ENCODE data around the gene GAS1. TPM values are rescaled to one million over a fixed set of nuclear protein-coding genes. Genes with fewer than 3 reads are reported as not detected.

GAS1 gene
- total RNA-seq, 1 donor from 2014 or later: 11.6 TPM

DNA sequence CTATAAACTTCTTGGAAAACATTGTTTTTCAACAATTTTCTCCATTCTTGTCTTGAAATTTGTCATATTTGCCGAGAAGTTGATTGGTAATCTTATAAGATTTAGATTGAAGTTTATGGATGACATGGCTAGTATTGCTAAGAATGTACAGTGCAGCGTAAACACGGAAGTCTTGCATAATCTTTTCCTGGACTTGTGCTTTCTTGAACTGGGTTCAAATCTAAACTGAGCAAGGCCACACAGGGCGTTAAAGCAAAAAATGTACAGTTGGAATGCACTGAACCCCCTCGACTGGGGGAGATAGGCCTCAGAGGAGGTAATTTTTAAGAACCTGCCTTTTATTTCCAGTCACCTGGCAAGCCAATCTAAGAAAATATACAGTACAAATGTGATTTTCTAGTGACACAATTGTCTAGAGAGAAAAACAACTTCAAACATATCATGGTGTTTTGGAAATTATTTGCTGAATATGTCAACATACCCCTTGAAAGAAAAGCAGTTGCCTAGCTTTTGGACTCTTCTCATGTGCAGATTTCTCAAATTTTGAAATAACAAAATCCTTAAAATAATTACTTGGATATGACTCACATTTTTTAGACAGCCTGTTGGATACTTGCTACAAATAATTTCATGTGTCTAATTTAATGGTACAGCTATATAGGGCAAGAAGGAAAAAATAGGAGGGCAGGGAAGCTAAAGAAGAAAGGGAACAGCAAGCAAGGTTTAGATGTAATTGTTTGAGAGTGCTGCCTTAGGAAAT lies 18.5 kb upstream of the GAS1 start:
- no peak for DNase-seq (ENCODE audit: low spot score)

DNA sequence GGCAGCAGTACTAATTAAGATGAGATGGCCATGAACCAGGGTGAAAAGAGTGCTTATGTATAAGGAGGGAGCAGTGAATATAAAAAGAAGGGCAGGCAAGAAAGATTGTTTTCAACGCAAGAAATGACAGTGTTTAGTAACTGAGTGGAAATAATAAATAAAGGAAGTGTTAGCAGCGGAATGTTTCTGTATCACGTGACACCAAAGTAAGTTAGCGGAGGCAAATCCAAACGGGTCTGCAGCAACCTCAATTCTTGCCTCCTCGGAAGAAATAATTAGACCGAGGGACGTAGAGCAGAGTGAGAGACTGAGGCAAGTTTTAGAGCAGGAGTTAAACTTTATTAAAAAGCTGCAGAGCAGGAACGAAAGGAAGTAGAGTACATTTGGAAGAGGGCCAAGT lies 15.4 kb upstream of the GAS1 start:
- DNase-seq (ENCODE audit: low spot score): no peak

DNA sequence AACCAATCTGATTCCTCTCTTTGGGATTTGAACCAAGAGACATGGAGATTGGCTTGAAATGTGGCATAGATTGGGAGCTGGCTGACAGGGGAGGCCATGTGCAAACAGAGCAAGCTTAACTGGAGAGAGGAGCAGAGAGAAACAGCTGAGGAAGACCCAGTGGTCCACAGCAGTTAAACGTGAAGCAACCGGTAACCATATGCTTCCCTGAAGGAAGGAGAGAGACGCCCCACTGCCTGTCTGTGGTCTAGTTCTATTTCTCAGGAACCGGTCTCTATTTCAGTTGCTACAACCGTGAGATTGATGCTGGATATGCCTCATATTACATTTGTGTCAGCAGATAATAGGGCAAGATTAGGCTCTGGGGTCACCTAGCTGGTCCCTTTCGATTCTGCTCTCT lies 13.6 kb upstream of the GAS1 start:
- no peak for DNase-seq (ENCODE audit: low spot score)

DNA sequence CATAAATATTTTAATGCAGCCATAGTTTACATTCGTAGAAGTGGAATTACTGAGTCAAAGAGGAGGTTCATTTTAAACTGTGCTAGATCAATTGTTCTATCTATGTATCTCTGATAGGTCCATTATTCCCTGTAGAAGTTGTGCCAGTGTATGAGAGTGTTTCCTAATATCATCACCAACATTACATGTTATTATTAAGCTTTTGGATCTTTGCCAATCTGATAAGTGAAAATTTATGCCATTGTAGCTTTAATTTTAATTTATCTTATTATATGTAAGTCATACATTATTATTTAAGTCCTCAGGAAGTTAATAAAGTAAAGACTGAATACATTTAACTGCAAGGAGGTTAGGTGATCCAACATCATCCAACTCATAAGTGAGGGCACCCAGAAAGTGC lies 10.9 kb upstream of the GAS1 start:
- no peak for DNase-seq (ENCODE audit: low spot score)

DNA sequence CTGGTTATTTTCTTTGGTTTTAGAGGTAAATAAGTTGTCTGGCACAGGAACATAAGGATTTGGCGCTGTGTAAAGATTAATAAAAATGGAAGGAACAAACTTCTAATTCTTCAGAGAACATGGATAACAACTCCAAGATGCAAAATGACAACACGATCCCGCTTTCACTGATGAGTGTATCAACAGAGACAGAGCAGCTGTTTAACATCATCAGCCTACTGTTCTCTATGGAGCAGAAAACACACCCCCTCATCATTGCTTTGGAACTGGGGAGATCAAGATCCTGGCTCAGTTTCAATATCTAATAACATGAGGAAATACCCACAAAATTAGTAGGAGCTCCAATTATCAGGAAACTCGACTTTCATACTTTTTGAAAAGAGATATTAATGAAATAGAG lies 8.3 kb upstream of the GAS1 start:
- no peak for DNase-seq (ENCODE audit: low spot score)

DNA sequence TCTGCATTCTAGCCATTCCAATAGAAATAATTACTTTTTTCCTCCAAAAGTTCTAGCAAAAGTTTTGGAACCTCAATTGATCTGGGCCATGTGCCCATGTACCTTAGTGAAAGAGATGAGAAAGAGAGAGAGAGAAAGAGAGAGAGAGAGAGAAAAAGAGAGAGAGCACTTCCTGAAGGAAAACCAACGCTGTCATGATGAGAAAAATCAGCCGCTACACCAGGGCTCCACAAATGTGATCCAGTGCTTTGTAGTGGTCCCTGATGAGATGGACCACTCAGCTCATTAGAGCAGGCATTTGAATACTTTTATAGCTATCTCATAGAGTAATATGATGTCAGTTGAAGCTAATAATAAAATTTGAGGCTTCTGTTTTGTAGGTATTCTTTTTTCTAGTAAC lies 7.7 kb upstream of the GAS1 start:
- DNase-seq (ENCODE audit: low spot score): no peak

DNA sequence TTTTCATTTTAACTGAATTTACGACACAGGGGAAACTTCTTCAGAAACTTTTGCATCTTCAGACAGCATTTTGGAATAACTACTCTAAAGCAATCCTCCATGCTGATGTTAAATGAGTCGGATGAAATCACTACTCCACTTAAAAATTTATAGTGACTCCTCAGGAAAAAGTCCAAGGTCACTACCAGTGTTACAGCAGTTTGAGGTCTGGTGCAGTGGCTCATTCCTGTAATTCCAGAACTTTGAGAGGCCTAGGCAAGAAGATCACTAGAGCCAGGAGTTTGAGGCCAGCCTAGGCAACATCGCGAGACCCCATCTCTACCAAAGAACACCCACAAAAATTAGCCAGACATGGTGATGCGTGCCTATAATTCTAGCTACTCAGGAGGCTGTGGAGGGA lies 5.9 kb upstream of the GAS1 start:
- no peak for DNase-seq (ENCODE audit: low spot score)

DNA sequence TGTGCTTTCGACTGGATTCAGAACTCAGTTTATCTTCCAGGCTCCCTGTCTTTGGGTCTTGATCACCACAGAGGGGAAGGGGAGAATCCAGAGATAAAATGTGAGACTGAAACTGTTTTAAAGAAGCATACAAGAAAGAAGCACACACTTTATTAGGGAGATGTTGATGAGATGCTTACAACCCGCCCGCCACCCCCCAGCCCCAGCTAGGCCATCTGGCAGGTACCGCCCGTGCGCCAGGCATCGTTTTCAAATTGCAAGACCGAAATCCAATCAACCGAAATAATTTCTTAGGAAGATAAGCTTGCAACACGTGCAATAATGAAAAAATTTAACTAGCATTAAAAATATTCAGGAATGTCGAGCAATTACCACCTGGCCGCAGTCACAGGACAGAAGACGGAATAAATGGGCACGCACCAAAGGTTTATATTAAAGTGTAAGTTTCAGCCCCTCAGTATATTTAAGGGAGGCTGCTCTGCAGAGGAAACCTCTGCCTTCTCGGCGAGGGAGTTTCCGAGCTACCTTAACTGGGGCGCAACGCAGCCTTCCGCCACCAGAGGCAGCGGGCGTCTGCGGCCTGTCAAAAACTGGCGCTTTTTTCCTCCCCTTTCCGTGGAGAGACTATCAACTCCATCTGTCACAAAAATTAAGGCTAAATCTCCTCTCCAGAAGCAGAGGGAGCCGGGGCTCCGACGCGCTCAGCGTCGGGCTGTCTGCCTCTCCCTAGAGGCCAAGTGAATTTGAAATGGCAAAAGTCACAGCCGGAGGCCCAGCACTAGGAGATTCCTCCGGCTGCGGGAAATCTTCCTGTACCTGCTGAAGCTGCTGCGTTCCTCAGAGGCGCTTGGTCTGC lies 996 bp upstream of the GAS1 start:
- DNase-seq (ENCODE audit: low spot score): peak; percentile 85

DNA sequence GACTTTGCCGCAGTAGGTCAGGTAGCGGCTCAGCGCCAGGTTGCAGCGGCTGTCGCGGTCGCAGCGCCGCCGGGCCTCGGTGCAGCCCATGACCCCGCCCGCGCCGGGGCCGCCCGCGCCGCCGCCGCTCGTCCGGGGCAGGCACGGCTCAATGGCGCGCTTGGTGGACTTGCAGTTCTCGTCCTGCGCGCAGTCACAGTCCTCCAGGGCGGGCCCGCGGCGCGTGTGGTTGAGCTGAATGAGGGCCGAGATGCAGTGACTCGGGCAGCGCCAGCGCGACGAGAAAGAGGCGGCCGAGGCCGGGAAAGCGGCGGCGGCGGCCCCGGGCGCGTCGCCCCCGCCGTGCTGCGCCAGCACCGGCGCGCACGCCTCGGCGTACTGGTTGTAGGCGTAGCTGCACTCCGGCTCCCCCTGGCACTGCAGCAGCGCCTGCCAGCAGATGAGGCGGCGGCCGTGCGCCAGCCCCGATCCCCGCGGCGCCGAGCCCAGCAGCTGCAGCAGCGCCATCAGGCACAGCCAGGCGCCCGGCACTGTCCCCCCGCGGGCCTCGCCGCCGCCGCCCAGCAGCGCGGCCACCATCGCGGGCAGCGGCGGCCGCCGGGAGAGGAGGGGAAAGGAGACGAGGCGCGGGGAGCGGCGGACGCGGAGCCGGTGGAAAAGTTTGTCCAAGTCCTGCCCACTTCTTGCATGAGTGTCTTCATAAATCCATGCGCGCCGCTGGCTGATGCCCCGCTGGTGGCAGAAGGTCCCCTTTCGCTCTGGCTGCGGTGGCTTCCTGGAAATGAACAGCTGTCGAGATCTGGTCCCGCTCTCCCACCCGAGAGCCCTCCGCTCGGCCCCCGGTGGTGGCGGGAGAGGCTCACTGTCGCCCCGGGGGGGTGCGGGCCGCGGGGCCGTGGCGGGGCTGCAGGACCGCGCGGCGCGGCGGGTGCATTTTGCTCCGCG lies 833 bp downstream of the GAS1 start:
- DNase-seq (ENCODE audit: low spot score): peak; percentile 70

DNA sequence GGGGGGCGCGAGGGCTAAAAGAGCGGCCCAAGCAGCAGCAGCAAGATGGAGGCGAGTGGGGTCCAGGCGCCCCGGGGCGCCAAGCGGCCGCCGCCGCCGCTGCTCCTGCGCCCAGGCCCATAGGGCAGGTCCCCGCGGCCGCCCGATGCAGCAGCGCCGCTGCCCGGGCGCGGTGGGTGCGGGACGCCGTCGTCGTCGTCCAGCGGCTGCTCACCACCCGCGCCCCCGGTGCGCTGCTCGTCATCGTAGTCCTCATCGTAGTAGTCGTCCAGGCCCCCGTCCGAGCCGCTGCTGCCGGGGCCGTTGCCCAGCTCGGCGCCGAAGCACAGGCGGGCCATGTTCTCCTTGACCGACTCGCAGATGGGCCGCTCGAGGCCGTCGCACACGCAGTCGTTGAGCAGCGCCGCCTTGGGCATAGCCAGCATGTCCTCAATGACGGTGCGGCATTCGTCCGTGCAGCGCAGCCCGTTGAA lies 1.5 kb downstream of the GAS1 start:
- peak; percentile 55 for DNase-seq (ENCODE audit: low spot score)

DNA sequence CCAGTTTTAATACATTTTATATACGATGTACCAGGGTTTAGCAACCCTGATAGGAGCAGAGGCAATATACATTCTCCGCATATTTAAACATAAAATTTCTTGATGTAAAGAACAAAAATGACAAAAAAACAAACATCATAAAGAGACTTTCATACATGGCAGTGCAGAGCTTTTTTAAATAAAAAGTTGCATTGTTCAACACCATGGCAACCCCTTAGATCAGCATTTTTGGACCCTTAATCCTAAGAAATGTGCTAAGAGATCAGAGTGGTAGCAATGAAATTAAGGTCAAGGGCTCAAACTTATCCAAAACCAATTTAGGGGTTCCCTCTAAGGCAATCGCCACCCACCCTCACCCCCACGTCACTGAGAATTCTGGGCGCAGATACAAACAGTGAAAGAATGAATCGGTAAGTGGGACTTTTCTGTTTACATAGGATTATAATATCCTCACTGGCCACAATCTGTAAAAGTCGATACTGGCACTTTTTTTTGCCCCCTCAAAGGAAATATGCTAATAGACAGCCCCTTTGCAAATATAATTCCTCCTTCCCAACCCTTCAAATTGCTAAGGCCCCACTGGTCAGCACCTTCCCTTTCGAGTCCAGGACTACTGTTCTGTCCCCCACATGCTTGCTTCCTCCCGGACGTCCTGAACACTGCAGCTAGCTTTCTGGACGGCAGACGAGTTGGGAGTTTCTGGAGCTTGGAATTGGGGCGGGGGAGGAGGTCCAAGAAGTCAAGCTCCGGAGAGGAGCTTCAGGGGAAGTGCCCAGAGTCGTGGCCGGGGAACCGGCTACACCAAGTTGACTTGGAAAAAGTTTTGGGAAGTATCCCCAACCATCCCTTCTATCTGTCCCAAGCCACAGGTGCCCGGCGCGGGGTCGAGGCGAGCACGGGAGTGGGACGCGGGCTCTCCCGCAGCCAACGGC lies 2.2 kb downstream of the GAS1 start:
- no peak for DNase-seq (ENCODE audit: low spot score)

DNA sequence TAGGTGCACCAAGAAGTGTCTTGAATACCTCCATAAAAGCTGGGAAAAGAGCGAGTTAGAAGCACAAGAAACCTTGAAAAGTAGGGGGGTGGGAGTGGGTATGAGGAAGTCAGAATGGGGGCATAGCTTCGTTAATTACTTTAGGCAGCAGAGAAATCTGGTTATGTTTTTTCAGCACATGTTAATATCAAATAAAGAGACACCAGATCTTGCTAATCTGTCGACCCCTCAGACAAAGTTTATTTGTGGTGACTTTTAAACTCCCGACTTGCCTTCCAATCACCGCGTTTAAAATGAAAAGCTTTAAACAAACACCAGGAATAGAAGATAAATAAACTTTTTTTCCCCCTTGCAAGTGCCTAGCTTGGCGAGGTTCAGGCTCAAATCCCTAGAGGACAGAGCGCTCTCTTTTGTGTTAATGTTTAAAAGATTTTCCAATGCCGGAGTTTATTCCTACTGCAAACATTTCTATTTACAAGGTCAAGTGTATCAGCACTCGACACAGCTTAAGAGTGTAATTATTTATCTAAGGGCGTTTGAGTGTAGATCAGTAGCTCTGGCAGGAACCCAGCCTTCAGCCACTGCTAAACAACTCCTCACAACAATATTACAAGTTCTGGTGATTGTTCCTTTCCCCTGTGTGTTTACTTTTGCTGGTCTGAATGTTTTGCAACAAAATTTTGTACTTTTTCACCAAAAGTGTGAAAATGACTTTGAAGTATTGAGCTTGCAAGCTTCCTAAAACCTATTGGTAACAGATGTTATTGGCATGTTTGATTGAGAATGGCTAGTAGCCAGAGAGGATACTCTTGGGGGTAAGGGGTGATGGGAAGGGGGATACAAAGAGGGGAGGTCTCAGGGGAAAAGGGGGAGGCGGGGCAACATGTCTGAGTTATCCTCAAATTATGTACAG lies 3.8 kb downstream of the GAS1 start:
- DNase-seq (ENCODE audit: low spot score): no peak

DNA sequence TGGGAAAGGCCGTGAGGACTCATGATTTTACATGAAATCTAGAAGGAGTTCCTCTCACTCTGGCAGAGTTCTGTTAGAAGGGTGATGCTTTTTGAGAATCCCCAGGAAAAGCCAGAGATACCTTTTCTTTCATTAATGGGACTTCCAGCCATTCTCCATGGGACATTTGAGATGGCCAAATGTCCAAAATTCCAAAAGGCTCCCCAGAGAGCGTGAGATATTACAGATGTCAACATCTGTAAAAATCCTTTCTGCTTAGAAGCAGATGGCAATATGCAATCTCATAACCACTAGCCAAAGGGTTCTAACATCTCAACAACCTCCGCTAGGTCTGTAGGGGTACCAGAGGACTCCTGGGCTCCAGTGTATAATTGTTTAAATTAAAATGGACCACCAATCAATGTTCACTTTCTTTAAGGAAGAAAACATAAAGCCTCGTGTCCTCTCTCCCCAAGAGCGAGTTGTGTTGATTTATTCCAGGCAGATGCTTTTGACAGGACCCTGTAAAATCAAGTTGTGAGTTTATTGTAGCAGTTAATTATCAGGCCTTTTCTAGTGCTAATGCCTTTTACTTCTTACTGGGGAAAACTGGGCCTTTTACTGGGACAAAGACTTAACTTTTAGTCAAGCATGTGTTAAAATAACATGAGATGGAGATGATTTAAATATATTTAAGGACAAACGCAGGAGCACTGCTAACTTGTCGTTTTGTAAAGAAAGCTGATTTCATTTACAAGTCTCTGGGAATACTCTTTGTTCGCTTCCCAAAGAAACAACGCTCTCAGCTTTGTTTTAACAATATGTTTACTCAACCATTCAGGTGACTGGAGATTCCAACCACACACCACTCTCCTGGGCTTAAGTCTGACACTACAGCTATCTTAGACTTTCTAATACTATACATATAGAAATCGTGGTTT lies 4.8 kb downstream of the GAS1 start:
- DNase-seq (ENCODE audit: low spot score): no peak

DNA sequence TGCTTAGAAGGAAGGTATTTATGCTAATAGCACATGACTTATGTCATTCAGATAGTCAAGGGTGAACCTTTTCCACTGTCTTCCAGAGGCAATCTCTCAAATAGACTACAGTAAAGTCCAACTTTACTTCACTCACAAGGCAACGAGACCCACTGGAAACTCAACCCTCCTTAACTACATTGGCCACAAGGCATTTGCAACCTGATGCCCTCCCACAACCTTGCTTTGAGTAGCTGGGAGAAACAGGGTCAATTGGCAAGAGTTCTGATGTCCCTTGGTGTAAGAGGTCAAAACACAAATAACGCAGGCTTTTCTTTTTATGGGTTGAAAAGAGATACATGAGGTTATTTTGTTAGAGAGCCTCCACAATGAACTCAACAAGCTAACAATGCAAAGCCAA lies 6.1 kb downstream of the GAS1 start:
- DNase-seq (ENCODE audit: low spot score): no peak

DNA sequence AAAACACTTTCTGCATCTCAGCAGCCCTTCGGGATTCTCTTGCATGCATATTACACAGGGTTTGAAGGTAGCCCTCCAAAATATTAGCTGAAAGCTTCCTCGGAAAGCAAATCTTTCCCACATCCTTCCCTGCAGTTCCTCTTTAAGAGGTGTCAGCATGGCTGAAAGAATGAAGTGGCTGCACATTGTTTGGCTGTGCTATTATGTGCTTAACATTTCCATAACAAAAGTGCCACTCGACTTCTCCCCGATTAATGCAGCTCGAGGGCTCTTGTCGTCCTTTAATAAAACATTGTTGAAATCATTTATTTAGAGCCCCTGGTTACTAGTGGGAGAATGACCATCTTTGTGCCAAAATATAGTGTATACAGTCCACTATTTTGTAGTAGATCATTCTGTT lies 6.5 kb downstream of the GAS1 start:
- no peak for DNase-seq (ENCODE audit: low spot score)

DNA sequence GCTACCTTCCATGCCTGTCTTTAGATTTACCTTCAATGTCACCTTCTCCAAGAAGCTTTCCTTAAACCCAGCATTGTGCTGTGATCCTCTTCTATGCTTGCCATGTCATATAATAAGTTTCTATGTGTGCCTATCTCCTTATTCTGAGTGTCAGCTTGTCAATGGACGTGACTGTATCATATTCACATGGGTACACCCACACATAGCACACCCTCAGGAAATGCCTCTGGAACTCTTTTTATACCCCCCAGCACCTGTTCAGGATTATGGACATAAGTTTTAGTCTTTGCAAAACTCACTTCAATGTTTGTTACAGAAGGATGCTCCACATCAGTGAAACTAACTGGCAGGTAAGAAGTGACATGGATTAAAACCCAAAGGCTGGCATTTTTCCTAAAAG lies 7.4 kb downstream of the GAS1 start:
- DNase-seq (ENCODE audit: low spot score): no peak

DNA sequence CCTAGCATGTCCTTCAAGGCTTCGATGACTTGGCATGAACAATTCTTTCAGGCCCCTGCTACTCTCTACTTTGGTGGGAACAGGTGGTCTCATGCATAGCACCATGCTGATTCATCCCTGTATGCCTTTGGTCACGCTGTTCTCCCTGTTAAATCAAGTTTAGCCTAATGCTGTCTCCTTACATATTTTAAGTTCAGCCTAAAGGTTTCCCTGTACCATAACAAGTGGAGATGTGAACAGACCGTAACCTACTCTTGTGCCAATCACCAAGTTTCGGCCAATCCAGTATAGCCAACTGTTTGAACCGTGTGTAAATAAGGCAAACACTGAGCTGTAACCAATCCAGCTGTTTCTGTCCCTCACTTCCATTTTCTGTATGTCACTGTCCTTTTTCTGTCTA lies 8.0 kb downstream of the GAS1 start:
- no peak for DNase-seq (ENCODE audit: low spot score)

DNA sequence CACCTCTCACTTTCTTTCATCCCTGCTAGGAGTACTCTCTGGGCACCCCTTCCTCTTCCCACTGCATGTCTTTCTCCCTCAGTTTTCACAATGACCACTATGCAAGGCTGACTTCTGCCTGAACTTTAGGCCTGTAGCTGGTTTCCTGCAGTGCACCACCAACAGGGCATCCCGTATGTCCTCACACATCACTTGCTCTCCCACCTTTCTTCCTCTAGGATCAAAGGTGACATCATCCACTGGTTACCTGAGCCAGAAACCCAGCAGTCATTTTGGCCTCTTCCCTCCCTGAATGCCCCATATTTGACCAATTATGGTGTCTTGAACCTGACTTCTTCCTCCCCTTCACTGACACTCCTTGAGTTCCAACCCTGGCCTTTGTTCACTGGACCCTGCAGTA lies 8.5 kb downstream of the GAS1 start:
- no peak for DNase-seq (ENCODE audit: low spot score)

DNA sequence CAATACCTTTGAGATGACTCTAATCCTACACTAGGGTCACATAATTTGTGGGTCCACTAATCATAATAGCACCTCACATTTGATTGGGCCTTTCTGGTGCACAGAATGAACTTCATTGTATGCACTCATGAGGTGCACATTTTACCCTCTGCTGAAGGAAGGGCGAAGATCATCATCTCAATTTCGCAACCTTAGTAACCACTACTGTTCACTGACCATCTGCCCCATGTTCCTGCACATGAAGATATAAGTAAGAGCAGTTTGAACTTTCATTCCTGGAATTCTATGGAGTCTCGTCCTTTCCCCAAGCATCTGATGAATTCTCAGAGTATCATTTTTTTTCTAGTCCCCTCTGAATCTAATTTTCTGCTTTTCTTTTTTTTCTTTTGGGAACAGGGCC lies 21.2 kb downstream of the GAS1 start:
- no peak for DNase-seq (ENCODE audit: low spot score)

Measured in ureter (tissue), 1 donor.